ENCODE results near the gene SEMA6A.

DNA sequence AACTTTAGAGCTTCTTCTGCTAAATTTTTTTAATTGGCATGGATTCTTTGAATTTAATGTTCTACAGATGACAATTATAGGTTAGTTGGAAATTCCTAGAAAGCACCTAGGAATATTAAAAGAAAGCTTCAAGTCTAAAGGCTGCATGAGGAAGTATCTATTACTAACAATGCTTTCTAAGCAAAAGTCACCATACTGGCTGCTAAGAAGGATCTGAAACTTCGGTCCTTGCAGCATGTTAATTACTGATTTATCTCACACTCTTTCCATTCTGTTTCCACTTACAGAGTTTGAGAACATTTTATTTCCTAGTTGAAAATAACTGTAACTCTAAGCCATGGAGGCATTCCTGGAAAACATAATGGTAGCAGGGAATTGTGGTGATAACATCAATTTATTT is 8.4 kb downstream of the SEMA6A start:
- TF ChIP-seq, protein P1, sequence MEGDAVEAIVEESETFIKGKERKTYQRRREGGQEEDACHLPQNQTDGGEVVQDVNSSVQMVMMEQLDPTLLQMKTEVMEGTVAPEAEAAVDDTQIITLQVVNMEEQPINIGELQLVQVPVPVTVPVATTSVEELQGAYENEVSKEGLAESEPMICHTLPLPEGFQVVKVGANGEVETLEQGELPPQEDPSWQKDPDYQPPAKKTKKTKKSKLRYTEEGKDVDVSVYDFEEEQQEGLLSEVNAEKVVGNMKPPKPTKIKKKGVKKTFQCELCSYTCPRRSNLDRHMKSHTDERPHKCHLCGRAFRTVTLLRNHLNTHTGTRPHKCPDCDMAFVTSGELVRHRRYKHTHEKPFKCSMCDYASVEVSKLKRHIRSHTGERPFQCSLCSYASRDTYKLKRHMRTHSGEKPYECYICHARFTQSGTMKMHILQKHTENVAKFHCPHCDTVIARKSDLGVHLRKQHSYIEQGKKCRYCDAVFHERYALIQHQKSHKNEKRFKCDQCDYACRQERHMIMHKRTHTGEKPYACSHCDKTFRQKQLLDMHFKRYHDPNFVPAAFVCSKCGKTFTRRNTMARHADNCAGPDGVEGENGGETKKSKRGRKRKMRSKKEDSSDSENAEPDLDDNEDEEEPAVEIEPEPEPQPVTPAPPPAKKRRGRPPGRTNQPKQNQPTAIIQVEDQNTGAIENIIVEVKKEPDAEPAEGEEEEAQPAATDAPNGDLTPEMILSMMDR (IDR thresholded peaks at IDR 0.05) = no peak
- TF ChIP-seq, protein P2, sequence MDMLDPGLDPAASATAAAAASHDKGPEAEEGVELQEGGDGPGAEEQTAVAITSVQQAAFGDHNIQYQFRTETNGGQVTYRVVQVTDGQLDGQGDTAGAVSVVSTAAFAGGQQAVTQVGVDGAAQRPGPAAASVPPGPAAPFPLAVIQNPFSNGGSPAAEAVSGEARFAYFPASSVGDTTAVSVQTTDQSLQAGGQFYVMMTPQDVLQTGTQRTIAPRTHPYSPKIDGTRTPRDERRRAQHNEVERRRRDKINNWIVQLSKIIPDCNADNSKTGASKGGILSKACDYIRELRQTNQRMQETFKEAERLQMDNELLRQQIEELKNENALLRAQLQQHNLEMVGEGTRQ (IDR thresholded peaks at IDR 0.05) = no peak
- TF ChIP-seq RAD21 (conservative IDR thresholded peaks at IDR 0.05 in 1 of 2, IDR thresholded peaks at IDR 0.05 in 1 of 2) (no peak), EP300 (IDR thresholded peaks at IDR 0.05) (no peak), MYC (IDR thresholded peaks at IDR 0.05; ENCODE audit: borderline replicate concordance, low read length) (no peak)
- TF ChIP-seq, protein P3, sequence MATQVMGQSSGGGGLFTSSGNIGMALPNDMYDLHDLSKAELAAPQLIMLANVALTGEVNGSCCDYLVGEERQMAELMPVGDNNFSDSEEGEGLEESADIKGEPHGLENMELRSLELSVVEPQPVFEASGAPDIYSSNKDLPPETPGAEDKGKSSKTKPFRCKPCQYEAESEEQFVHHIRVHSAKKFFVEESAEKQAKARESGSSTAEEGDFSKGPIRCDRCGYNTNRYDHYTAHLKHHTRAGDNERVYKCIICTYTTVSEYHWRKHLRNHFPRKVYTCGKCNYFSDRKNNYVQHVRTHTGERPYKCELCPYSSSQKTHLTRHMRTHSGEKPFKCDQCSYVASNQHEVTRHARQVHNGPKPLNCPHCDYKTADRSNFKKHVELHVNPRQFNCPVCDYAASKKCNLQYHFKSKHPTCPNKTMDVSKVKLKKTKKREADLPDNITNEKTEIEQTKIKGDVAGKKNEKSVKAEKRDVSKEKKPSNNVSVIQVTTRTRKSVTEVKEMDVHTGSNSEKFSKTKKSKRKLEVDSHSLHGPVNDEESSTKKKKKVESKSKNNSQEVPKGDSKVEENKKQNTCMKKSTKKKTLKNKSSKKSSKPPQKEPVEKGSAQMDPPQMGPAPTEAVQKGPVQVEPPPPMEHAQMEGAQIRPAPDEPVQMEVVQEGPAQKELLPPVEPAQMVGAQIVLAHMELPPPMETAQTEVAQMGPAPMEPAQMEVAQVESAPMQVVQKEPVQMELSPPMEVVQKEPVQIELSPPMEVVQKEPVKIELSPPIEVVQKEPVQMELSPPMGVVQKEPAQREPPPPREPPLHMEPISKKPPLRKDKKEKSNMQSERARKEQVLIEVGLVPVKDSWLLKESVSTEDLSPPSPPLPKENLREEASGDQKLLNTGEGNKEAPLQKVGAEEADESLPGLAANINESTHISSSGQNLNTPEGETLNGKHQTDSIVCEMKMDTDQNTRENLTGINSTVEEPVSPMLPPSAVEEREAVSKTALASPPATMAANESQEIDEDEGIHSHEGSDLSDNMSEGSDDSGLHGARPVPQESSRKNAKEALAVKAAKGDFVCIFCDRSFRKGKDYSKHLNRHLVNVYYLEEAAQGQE (IDR thresholded peaks at IDR 0.05) = no peak

All from A549 (cell line).